GM23248 (cell line): ENCODE measurements around the gene PLEKHG4B. TPM values are rescaled to one million over a fixed set of nuclear protein-coding genes. Genes with fewer than 3 reads are reported as not detected.

Experiments used
- DNase-seq: peaks from one replicate; pipeline ENCODE4 v3.0.0-alpha.2; 2015
- H2AFZ ChIP-seq: fragments of 200-600 bp; sonication (generic); 2 replicates; pipeline ENCODE4 v1.6.1; 2016; ENCODE audit warnings: antibody characterized with exemption
- H3F3A ChIP-seq: fragments of 200-600 bp; sonication (generic); 2 replicates; pipeline ENCODE4 v1.6.1; 2016; ENCODE audit warnings: mild to moderate bottlenecking, antibody characterized with exemption, mixed run types; ENCODE audit not compliant: insufficient read depth
- H3K27ac ChIP-seq: fragments of 200-600 bp; sonication (generic); 2 replicates; pipeline ENCODE4 v1.5.1; 2016; ENCODE audit warnings: mild to moderate bottlenecking
- H3K27me3 ChIP-seq: fragments of 200-600 bp; sonication (generic); replicated peaks from 2 replicates; pipeline ENCODE4 v1.6.1; 2016; ENCODE audit warnings: mild to moderate bottlenecking; ENCODE audit not compliant: insufficient read depth
- H3K36me3 ChIP-seq: fragments of 200-600 bp; sonication (generic); 2 replicates; pipeline ENCODE4 v1.6.1; 2016; ENCODE audit warnings: low read depth, mild to moderate bottlenecking
- H3K4me1 ChIP-seq: fragments of 200-600 bp; sonication (generic); 2 replicates; pipeline ENCODE4 v1.6.1; 2016; ENCODE audit warnings: mild to moderate bottlenecking; ENCODE audit not compliant: insufficient read depth
- H3K4me2 ChIP-seq: fragments of 200-600 bp; sonication (generic); one replicate; pipeline ENCODE4 v1.6.1; 2016; ENCODE audit warnings: mild to moderate bottlenecking; ENCODE audit not compliant: unreplicated experiment
- H3K4me3 ChIP-seq: fragments of 200-600 bp; sonication (generic); 2 replicates; pipeline ENCODE4 v1.5.1; 2016; ENCODE audit warnings: mild to moderate bottlenecking
- H3K79me2 ChIP-seq: fragments of 200-600 bp; sonication (generic); 2 replicates; pipeline ENCODE4 v1.6.1; 2016; ENCODE audit warnings: mild to moderate bottlenecking; ENCODE audit not compliant: insufficient read depth
- H3K9ac ChIP-seq: fragments of 200-600 bp; sonication (generic); 2 replicates; pipeline ENCODE4 v1.6.1; 2016; ENCODE audit warnings: mild to moderate bottlenecking
- H3K9me2 ChIP-seq: fragments of 200-600 bp; sonication (generic); 2 replicates; pipeline ENCODE4 v1.6.1; 2016; ENCODE audit warnings: mixed run types, mild to moderate bottlenecking, moderate library complexity; ENCODE audit not compliant: insufficient read depth
- H3K9me3 ChIP-seq: fragments of 200-600 bp; sonication (generic); one replicate; pipeline ENCODE4 v1.6.1; 2017; ENCODE audit warnings: low read depth
- H4K20me1 ChIP-seq: fragments of 200-600 bp; sonication (generic); 2 replicates; pipeline ENCODE4 v1.6.0; 2016; ENCODE audit not compliant: insufficient read depth
- EZH2 ChIP-seq: fragments of 200-600 bp; sonication (generic); IDR thresholded peaks from 2 replicates; pipeline ENCODE4 v1.6.1; 2018; ENCODE audit warnings: antibody characterized with exemption, mild to moderate bottlenecking; ENCODE audit not compliant: insufficient read depth, poor library complexity, severe bottlenecking
- EZH2phosphoT487 ChIP-seq: fragments of 200-600 bp; sonication (generic); IDR thresholded peaks from 2 replicates; pipeline ENCODE4 v1.6.1; 2018; ENCODE audit warnings: antibody characterized with exemption, moderate library complexity, mild to moderate bottlenecking, low read depth; ENCODE audit not compliant: insufficient read depth
- WGBS, 2 experiments: methylation state at CpG; one replicate each; pipeline ENCODE4 v1.1.6; 2015 to 2017; ENCODE audit warnings: low lambda C conversion rate in 2 of 2, low coverage in 1 of 2; ENCODE audit errors: missing lambda C conversion rate in 2 of 2; 5-methylcytosine and 5-hydroxymethylcytosine counted together
- in situ Hi-C: fragments of 300-500 bp; cut with MboI; formaldehyde crosslinking; loops from 2 replicates; pipeline ENCODE4 v1.15.0; 2020
- polyA plus RNA-seq: library from polyadenylated mRNA; unstranded; fragments of >200 nt; fragmentation: Nextera tagmentation; extraction: Ambion mirVana; gene quantifications from 2 replicates; pipeline ENCODE4 v1.2.1, GENCODE V29; 2016
- total RNA-seq: library from RNA; depleted of rRNA; stranded (reverse); fragments of >200 nt; shearing (Covaris generic); gene quantifications from 2 replicates; pipeline ENCODE4 v1.2.3, GENCODE V29; 2014

PLEKHG4B gene
- total and polyA plus RNA-seq, 2 experiments from 2014 or later: not detected

DNA sequence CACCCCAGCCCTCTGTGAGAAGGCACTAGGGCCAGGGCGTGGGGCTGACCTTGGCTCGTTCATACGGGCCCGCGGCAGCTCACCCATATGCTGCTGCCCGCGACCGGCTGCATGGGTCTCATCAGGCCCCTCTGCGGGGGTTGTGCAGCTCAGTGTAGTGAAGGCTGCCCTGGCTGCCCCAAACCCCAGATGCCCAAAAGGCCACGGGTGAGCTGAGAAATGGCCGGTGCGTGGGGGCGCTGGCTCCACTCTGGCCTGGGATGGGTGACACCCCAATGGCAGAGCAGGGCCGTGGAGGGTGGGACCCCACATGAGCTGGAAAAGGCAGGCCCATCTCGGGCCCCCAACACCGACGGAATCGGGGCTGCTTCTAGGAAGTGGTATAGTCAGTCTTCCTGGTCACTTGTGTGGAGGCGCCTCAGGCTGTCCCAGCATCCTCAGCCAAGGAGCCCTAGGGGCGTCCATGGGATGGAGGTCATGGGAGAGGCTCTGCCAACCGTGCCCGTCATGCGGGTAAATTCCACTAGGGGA is 79.9 kb downstream of the PLEKHG4B start:
- no peaks in the 10 kb centered on the region for H3K9me3 ChIP-seq
- H3K9ac ChIP-seq: no peak overlapping the region
- in situ Hi-C loops: no loop called here
- peaks cover 10% of the 10 kb centered on the region for H3K27me3 ChIP-seq
- no peak overlapping the region for H3K4me3 ChIP-seq
- DNase-seq: no peak
- no peaks in the 10 kb centered on the region for H3K79me2 ChIP-seq
- 84 to 85% methylated on average over 19 to 21 of the region's 23 CpGs for WGBS, 2 experiments
- no peaks in the 10 kb centered on the region for H3K9me2 ChIP-seq
- no peaks in the 10 kb centered on the region for H4K20me1 ChIP-seq
- H3K4me1 ChIP-seq: peaks cover 16% of the 10 kb centered on the region
- no peak overlapping the region for H3K27ac ChIP-seq
- H3K4me2 ChIP-seq: no peak overlapping the region
- peaks cover 9% of the 10 kb centered on the region; the same call in 1 of the 2 replicates for H3F3A ChIP-seq
- TF ChIP-seq EZH2: no peak
- no peak for TF ChIP-seq EZH2phosphoT487
- H3K36me3 ChIP-seq: no peaks in the 10 kb centered on the region
- H2AFZ ChIP-seq: no peak overlapping the region

- Histone ChIP-seq H3K4me3 (no peak overlapping the region), H3K9me2 (no peaks in the 10 kb centered on the region), H3F3A (peaks cover 9% of the 10 kb centered on the region; the same call in 1 of the 2 replicates), H3K27ac (no peak overlapping the region), H4K20me1 (no peaks in the 10 kb centered on the region), H3K4me1 (peaks cover 16% of the 10 kb centered on the region), H3K9ac (no peak overlapping the region), H3K9me3 (no peaks in the 10 kb centered on the region), H3K36me3 (no peaks in the 10 kb centered on the region), H2AFZ (no peak overlapping the region), H3K4me2 (no peak overlapping the region), H3K79me2 (no peaks in the 10 kb centered on the region), H3K27me3 (peaks cover 14% of the 10 kb centered on the region)
- 61 to 73% methylated on average over 12 to 13 of the region's 13 CpGs for WGBS, 2 experiments
- TF ChIP-seq EZH2phosphoT487 (no peak), EZH2 (no peak)
- no peak for DNase-seq
- in situ Hi-C loops: no loop called here
These were observed 80.5 kb downstream of the PLEKHG4B start for GRCh38 chr5:172421-172820.

DNA sequence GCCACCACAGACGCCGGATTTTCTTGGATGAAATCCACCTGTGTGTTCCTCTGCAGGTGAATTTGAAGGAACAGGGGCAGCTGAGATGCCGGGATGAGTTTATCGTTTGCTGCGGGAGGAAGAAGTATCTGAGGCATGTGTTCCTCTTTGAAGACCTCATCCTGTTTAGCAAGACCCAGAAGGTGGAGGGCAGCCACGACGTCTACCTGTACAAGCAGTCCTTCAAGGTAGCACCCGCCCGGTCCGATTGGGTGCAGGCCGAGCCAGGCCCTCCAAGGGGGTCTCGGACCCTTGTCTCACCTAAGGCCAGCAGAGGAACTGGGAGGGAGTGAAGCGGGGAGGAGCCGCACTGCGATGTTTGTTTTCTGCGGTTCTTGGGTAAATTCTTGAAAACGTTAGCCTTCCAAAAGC is 80.9 kb downstream of the PLEKHG4B start:
- H3K4me3 ChIP-seq: no peak overlapping the region
- H2AFZ ChIP-seq: no peak overlapping the region
- H3K27me3 ChIP-seq: peaks cover 14% of the 10 kb centered on the region
- no peak overlapping the region for H3K9ac ChIP-seq
- no peaks in the 10 kb centered on the region for H3K9me2 ChIP-seq
- H3K36me3 ChIP-seq: no peaks in the 10 kb centered on the region
- no peaks in the 10 kb centered on the region for H4K20me1 ChIP-seq
- peaks cover 13% of the 10 kb centered on the region for H3K4me1 ChIP-seq
- DNase-seq: no peak
- peaks cover 9% of the 10 kb centered on the region; the same call in 1 of the 2 replicates for H3F3A ChIP-seq
- WGBS, 2 experiments: 66% methylated on average over 17 of the region's 17 CpGs
- H3K79me2 ChIP-seq: no peaks in the 10 kb centered on the region
- in situ Hi-C loops: no loop called here
- no peak overlapping the region for H3K27ac ChIP-seq
- no peak overlapping the region for H3K4me2 ChIP-seq
- H3K9me3 ChIP-seq: no peaks in the 10 kb centered on the region
- TF ChIP-seq EZH2phosphoT487: no peak

DNA sequence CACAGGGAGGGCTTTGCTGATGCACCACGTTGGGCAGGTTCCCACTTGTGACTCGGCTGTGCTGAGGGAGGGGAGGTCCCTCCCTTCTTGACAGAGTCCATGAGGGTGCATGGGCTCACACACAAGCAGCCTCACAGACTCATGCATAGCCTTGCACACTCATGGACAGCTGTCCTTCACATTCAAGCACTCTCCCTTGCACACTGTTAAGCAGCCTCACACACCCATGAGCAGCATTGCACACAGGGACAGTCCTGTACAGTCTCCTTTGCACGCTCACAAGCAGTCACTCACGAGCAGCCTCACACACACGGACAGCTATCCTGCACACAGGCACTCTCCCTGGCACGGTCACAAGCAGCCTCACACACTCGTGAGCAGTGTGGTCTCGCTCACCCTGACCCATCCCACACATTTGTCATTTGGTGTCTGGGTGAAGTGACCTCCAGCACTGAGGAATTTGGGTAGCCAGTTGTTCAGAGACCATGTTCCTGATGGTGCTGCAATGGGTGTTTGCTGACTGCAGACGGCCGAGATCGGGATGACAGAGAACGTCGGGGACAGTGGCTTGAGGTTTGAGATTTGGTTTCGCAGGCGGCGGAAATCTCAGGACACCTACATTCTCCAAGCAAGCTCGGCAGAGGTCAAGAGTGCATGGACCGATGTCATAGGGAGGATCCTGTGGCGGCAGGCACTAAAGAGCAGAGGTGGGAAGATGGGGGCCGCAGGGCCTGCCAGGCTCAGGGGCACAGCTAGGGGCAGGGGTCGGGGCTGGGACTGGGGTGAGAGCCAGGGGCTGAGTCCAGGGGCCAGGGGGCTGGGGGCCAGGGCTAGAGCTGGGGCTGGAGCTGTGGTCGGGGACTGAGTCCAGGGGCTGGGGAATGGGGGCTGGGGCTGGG is 81.7 kb downstream of the PLEKHG4B start:
- peaks cover 7% of the 10 kb centered on the region for H3K4me1 ChIP-seq
- WGBS, 2 experiments: 64 to 67% methylated on average over 21 to 22 of the region's 22 CpGs
- H3K4me2 ChIP-seq: no peak overlapping the region
- no peaks in the 10 kb centered on the region for H4K20me1 ChIP-seq
- H3K27me3 ChIP-seq: peaks cover 14% of the 10 kb centered on the region
- H3K27ac ChIP-seq: no peak overlapping the region
- no peak overlapping the region for H3K9ac ChIP-seq
- H3K4me3 ChIP-seq: no peak overlapping the region
- H3F3A ChIP-seq: peaks cover 7% of the 10 kb centered on the region; the same call in 1 of the 2 replicates
- H3K9me2 ChIP-seq: no peaks in the 10 kb centered on the region
- no peaks in the 10 kb centered on the region for H3K9me3 ChIP-seq
- DNase-seq: no peak
- H2AFZ ChIP-seq: no peak overlapping the region
- no peaks in the 10 kb centered on the region for H3K79me2 ChIP-seq
- no peaks in the 10 kb centered on the region for H3K36me3 ChIP-seq
- TF ChIP-seq EZH2 (no peak), EZH2phosphoT487 (no peak)
- in situ Hi-C loops: no loop called here
